Neural cell (in vitro differentiated cells): ENCODE measurements around the gene MED26. TPM values are rescaled to one million over a fixed set of nuclear protein-coding genes. Genes with fewer than 3 reads are reported as not detected.

Experiments used
- H2AFZ ChIP-seq: fragments of 200-600, 300-800 bp; sonication (generic), shearing (Covaris generic); 2 replicates; pipeline ENCODE4 v1.6.0; 2014; ENCODE audit warnings: low read depth, mild to moderate bottlenecking, antibody characterized with exemption, low read length, moderate library complexity
- H3F3A ChIP-seq: fragments of 200-600 bp; shearing (Covaris generic); 2 replicates; pipeline ENCODE4 v1.6.1; 2016; ENCODE audit warnings: mild to moderate bottlenecking, moderate library complexity, mixed read lengths, antibody characterized with exemption, low read length; ENCODE audit not compliant: insufficient read depth, poor library complexity, severe bottlenecking
- H3K27ac ChIP-seq: fragments of 200-600, 300-800 bp; sonication (generic), shearing (Covaris generic); 2 replicates; pipeline ENCODE4 v1.5.1; 2014; ENCODE audit warnings: mild to moderate bottlenecking, low read length, moderate library complexity
- H3K27me3 ChIP-seq: fragments of 300-800, 200-600 bp; sonication (generic), shearing (Covaris generic); 2 replicates; pipeline ENCODE4 v1.6.0; 2014; ENCODE audit warnings: mild to moderate bottlenecking, low read depth, low read length, moderate library complexity; ENCODE audit not compliant: insufficient read depth
- H3K36me3 ChIP-seq: fragments of 300-800, 200-600 bp; sonication (generic), shearing (Covaris generic); 2 replicates; pipeline ENCODE4 v1.5.1; 2014; ENCODE audit warnings: mild to moderate bottlenecking, antibody characterized with exemption, low read length, moderate library complexity; ENCODE audit not compliant: insufficient read depth
- H3K4me2 ChIP-seq: fragments of 300-800, 200-600 bp; sonication (generic), shearing (Covaris generic); 2 replicates; pipeline ENCODE4 v1.6.0; 2014; ENCODE audit warnings: mild to moderate bottlenecking, low read length
- H3K4me3 ChIP-seq: fragments of 300-800, 200-600 bp; sonication (generic), shearing (Covaris generic); 2 replicates; pipeline ENCODE4 v1.5.1; 2014; ENCODE audit warnings: mild to moderate bottlenecking, low read length, moderate library complexity
- H3K79me2 ChIP-seq: fragments of 200-600 bp; shearing (Covaris generic); replicated peaks from 2 replicates; pipeline ENCODE4 v1.6.0; 2014; ENCODE audit warnings: mild to moderate bottlenecking, low read length, moderate library complexity; ENCODE audit not compliant: insufficient read depth
- H3K9ac ChIP-seq: fragments of 300-800, 200-600 bp; sonication (generic), shearing (Covaris generic); 2 replicates; pipeline ENCODE4 v1.6.1; 2016; ENCODE audit warnings: mild to moderate bottlenecking, low read length, mixed read lengths
- H3K9me2 ChIP-seq: fragments of 200-600 bp; shearing (Covaris generic); 2 replicates; pipeline ENCODE4 v1.6.1; 2016; ENCODE audit warnings: mild to moderate bottlenecking, low read length, mixed read lengths; ENCODE audit not compliant: insufficient read depth
- H3K9me3 ChIP-seq: fragments of 200-600, 300-800 bp; sonication (generic), shearing (Covaris generic); 2 replicates; pipeline ENCODE4 v1.6.1; 2016; ENCODE audit warnings: mild to moderate bottlenecking, mixed run types, low read length, moderate library complexity, mixed read lengths
- H4K20me1 ChIP-seq: fragments of 200-600 bp; shearing (Covaris generic); 2 replicates; pipeline ENCODE4 v1.6.1; 2016; ENCODE audit warnings: mild to moderate bottlenecking, mixed run types; ENCODE audit not compliant: insufficient read depth
- EP300 ChIP-seq: fragments of 450-650 bp; conservative IDR thresholded peaks from 2 replicates; pipeline ENCODE4 v1.6.1; 2014; ENCODE audit warnings: antibody characterized with exemption, mild to moderate bottlenecking, moderate library complexity; ENCODE audit not compliant: poor library complexity, severe bottlenecking
- EZH2 ChIP-seq: fragments of 200-600, 300-800 bp; shearing (Covaris generic), sonication (generic); IDR thresholded peaks from 2 replicates; pipeline ENCODE4 v1.6.1; 2014; ENCODE audit warnings: antibody characterized with exemption, low read length, borderline replicate concordance, mild to moderate bottlenecking; ENCODE audit not compliant: insufficient read depth, poor library complexity, severe bottlenecking
- MXI1 ChIP-seq: fragments of 450-650 bp; conservative IDR thresholded peaks from 2 replicates; pipeline ENCODE4 v1.6.1; 2014; ENCODE audit warnings: antibody characterized with exemption, mild to moderate bottlenecking; ENCODE audit not compliant: poor library complexity, severe bottlenecking
- POLR2AphosphoS5 ChIP-seq: IDR thresholded peaks from 2 replicates; pipeline ENCODE4 v1.6.1; 2012
- RAD21 ChIP-seq: fragments of 450-650 bp; conservative IDR thresholded peaks from 2 replicates; pipeline ENCODE4 v1.6.1; 2014; ENCODE audit warnings: antibody characterized with exemption, mild to moderate bottlenecking, moderate library complexity
- SMC3 ChIP-seq: fragments of 450-650 bp; conservative IDR thresholded peaks from 2 replicates; pipeline ENCODE4 v1.6.1; 2014; ENCODE audit warnings: antibody characterized with exemption, mild to moderate bottlenecking, moderate library complexity; ENCODE audit not compliant: poor library complexity
- TAF1 ChIP-seq: IDR thresholded peaks from 2 replicates; pipeline ENCODE4 v1.6.1; 2012; ENCODE audit warnings: low read depth
- polyA plus RNA-seq: library from polyadenylated mRNA; depleted of rRNA; stranded (reverse); fragments of >200 nt; gene quantifications from 2 replicates; pipeline ENCODE4 v1.2.3, GENCODE V29; 2014
- TF ChIP-seq, protein P1 (sequence below): IDR thresholded peaks from 2 replicates; pipeline ENCODE4 v1.6.1; 2012; ENCODE audit warnings: borderline replicate concordance
- TF ChIP-seq, protein P2 (sequence below): fragments of 450-650 bp; IDR thresholded peaks from 2 replicates; pipeline ENCODE4 v1.5.1; 2014; ENCODE audit warnings: antibody characterized with exemption, mild to moderate bottlenecking, moderate library complexity; ENCODE audit not compliant: poor library complexity, severe bottlenecking

MED26 gene
- polyA plus RNA-seq, 1 donor from 2014 or later, result 4.2 TPM

DNA sequence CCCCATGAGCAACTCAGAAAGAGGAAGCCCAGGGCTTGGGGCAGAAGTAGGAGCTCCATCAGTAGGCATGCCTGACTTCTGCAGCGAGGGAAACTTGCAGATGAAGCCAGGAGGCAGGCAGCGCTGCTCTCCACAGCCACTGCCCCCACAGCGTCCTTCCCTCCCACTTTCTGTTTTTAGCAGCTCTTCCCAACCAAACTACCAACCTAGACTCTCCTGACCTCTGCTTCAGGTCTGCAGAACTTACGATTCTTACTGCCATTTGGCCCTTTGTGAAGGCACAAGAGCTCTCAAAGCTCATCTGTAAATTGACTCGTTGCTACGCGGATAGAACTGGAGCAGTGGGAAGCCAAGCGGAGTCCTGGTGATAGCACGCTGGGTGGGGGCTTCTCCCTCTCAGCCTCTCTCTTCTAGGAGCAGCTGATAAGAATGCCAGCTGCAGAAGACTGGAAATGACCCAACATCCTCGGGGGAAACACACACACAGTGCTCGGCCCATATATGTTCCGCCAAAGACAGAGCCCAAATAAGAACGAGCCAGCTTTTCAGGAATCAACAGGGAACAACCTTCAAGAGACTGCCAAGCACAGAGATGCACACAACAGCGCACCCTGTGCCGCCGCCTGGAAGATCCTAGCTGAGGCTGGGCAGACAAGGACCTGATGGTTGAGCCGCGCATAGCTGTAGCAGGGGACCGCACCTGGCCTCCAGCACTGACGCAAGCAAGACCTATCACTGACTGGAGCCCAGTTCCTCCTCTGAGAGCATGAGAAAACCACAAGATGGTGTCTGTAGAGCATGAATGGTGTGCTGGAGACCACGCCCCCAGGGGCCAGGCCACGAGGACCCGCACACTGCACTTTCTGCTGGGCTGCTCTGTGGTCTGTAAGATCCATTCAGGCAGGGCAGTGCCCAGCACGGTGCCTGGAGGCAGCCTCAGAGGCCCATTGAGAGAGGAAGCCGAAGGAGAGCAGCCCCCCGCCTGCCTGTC, 39.9 kb downstream of the MED26 start:
- H3K4me3 ChIP-seq, result peak overlapping the region; percentile 40
- H3K9ac ChIP-seq, result peak overlapping the region; percentile 30

DNA sequence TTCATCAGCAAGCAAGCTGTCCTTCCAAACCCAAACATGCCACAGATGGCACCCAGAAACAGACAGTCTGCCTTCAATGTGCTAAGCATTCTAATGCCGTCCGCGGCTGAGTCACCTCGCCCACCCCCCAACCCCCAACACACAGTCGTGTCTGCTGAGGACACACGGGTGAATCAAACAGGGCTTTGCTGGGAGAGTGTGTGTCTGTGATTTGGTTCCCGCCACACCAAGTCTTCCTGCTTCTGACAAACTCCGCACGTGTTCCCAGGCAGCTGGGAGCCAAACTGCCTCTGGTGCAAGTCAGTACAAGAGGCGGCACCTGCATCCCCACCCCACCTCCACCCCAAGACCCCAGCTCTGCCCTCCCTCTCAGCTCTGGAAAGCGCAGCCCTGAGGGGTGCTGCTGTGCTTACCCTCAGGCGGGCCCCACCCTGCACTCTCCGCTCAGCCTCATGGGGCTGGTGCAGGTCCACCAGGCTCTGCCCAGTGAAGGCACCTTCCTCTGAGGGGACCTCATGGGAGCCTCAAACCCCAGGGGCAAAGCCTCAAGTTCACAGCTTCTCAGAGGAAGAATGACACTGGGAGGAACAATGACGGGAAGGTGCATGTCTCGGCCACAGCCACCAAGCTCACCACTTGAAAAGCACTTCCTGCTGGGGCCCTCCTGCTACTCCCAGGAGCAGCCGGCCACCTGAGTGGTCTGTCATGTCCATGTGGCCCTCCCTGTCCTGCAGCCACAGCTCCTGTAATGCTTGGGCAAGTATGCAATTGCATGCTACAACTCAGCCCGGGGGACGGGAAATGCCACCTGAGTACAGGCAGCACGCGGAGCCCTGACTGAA, 40.8 kb downstream of the MED26 start:
- H3K4me2 ChIP-seq, result no peak overlapping the region
- H3K9me2 ChIP-seq, result no peaks in the 10 kb centered on the region
- H3K9ac ChIP-seq, result peak overlapping the region; percentile 9
- peak overlapping the region; percentile 40 for H3K4me3 ChIP-seq
- H3K9me3 ChIP-seq, result no peaks in the 10 kb centered on the region
- peaks cover 7% of the 10 kb centered on the region for H3F3A ChIP-seq
- H2AFZ ChIP-seq, result no peak overlapping the region
- H3K36me3 ChIP-seq, result no peaks in the 10 kb centered on the region
- H3K79me2 ChIP-seq, result peaks cover 21% of the 10 kb centered on the region
- no peaks in the 10 kb centered on the region for H3K27me3 ChIP-seq
- peak overlapping the region; percentile 53 for H3K27ac ChIP-seq
- no peaks in the 10 kb centered on the region for H4K20me1 ChIP-seq
- TF ChIP-seq TAF1, result no peak
- TF ChIP-seq, protein P1, sequence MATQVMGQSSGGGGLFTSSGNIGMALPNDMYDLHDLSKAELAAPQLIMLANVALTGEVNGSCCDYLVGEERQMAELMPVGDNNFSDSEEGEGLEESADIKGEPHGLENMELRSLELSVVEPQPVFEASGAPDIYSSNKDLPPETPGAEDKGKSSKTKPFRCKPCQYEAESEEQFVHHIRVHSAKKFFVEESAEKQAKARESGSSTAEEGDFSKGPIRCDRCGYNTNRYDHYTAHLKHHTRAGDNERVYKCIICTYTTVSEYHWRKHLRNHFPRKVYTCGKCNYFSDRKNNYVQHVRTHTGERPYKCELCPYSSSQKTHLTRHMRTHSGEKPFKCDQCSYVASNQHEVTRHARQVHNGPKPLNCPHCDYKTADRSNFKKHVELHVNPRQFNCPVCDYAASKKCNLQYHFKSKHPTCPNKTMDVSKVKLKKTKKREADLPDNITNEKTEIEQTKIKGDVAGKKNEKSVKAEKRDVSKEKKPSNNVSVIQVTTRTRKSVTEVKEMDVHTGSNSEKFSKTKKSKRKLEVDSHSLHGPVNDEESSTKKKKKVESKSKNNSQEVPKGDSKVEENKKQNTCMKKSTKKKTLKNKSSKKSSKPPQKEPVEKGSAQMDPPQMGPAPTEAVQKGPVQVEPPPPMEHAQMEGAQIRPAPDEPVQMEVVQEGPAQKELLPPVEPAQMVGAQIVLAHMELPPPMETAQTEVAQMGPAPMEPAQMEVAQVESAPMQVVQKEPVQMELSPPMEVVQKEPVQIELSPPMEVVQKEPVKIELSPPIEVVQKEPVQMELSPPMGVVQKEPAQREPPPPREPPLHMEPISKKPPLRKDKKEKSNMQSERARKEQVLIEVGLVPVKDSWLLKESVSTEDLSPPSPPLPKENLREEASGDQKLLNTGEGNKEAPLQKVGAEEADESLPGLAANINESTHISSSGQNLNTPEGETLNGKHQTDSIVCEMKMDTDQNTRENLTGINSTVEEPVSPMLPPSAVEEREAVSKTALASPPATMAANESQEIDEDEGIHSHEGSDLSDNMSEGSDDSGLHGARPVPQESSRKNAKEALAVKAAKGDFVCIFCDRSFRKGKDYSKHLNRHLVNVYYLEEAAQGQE, result no peak
- TF ChIP-seq EP300, result no peak
- no peak for TF ChIP-seq RAD21
- TF ChIP-seq EZH2, result no peak
- no peak for TF ChIP-seq POLR2AphosphoS5
- TF ChIP-seq SMC3, result no peak

More for the DNA sequence above, 39.9 kb downstream of the MED26 start:
- Histone ChIP-seq H2AFZ (no peak overlapping the region), H3F3A (peaks cover 4% of the 10 kb centered on the region), H3K27me3 (no peaks in the 10 kb centered on the region), H3K36me3 (no peaks in the 10 kb centered on the region), H3K4me2 (no peak overlapping the region), H4K20me1 (no peaks in the 10 kb centered on the region), H3K27ac (peak overlapping the region; percentile 53), H3K9me3 (no peaks in the 10 kb centered on the region), H3K9me2 (no peaks in the 10 kb centered on the region), H3K79me2 (peaks cover 21% of the 10 kb centered on the region)
- TF ChIP-seq EP300 (no peak), SMC3 (no peak), TAF1 (no peak), POLR2AphosphoS5 (no peak), EZH2 (no peak), RAD21 (no peak), MXI1 (no peak)
- TF ChIP-seq, protein P2, sequence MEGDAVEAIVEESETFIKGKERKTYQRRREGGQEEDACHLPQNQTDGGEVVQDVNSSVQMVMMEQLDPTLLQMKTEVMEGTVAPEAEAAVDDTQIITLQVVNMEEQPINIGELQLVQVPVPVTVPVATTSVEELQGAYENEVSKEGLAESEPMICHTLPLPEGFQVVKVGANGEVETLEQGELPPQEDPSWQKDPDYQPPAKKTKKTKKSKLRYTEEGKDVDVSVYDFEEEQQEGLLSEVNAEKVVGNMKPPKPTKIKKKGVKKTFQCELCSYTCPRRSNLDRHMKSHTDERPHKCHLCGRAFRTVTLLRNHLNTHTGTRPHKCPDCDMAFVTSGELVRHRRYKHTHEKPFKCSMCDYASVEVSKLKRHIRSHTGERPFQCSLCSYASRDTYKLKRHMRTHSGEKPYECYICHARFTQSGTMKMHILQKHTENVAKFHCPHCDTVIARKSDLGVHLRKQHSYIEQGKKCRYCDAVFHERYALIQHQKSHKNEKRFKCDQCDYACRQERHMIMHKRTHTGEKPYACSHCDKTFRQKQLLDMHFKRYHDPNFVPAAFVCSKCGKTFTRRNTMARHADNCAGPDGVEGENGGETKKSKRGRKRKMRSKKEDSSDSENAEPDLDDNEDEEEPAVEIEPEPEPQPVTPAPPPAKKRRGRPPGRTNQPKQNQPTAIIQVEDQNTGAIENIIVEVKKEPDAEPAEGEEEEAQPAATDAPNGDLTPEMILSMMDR, result no peak
- TF ChIP-seq, protein P1, result no peak
